A673 (cell line): ENCODE measurements around the gene CLCN4. TPM values are rescaled to one million over a fixed set of nuclear protein-coding genes. Genes with fewer than 3 reads are reported as not detected.

ENCODE experiments used
- BruUV-seq: library from RNA; stranded (reverse); fragments of 400-500 nt; replicated peaks from 2 replicates; lab custom pipeline; 2021; lab: Mats Ljungman, UMichigan
- CTCF ChIA-PET: fragments of 300-600 bp; sonication (Branson Sonifier 250); formaldehyde crosslinking; loops from one replicate; lab custom pipeline; 2022; ENCODE audit warnings: antibody characterized with exemption; lab: Charles Lee
- POLR2A ChIA-PET: fragments of 300-600 bp; sonication (Branson Sonifier 250); formaldehyde crosslinking; loops from one replicate; lab custom pipeline; 2022; ENCODE audit warnings: antibody characterized with exemption; ENCODE audit not compliant: low non-redundant PET; lab: Charles Lee
- DNase-seq: peaks from one replicate; pipeline ENCODE4 v3.0.0-alpha.2; 2015; ENCODE audit warnings: low spot score
- H3K27ac ChIP-seq: fragments of 200-600 bp; sonication (generic); 2 replicates; pipeline ENCODE4 v1.5.1; 2016; ENCODE audit warnings: mixed run types, low read depth, mild to moderate bottlenecking, mixed read lengths, antibody characterized with exemption, low read length; ENCODE audit not compliant: poor library complexity, severe bottlenecking
- H3K27me3 ChIP-seq: fragments of 200-600 bp; sonication (generic); replicated peaks from 2 replicates; pipeline ENCODE4 v1.6.1; 2017; ENCODE audit warnings: mixed run types, low read depth, mild to moderate bottlenecking, mixed read lengths, antibody characterized with exemption, low read length; ENCODE audit not compliant: insufficient read depth, poor library complexity
- H3K36me3 ChIP-seq: fragments of 200-600 bp; sonication (generic); 2 replicates; pipeline ENCODE4 v1.6.1; 2016; ENCODE audit warnings: mixed run types, mild to moderate bottlenecking, mixed read lengths, antibody characterized with exemption, low read length; ENCODE audit not compliant: insufficient read depth, poor library complexity, severe bottlenecking
- H3K4me1 ChIP-seq: fragments of 200-600 bp; sonication (generic); 2 replicates; pipeline ENCODE4 v1.6.1; 2017; ENCODE audit warnings: mixed run types, mild to moderate bottlenecking, mixed read lengths, antibody characterized with exemption, low read length; ENCODE audit not compliant: insufficient read depth, poor library complexity, severe bottlenecking
- H3K4me3 ChIP-seq: fragments of 200-600 bp; sonication (generic); 2 replicates; pipeline ENCODE4 v1.5.1; 2016; ENCODE audit warnings: low read depth, mixed run types, mild to moderate bottlenecking, mixed read lengths, low read length; ENCODE audit not compliant: poor library complexity, severe bottlenecking
- H3K9me3 ChIP-seq: fragments of 200-600 bp; sonication (generic); 2 replicates; pipeline ENCODE4 v1.6.1; 2016; ENCODE audit warnings: mixed run types, low read depth, mild to moderate bottlenecking, mixed read lengths, antibody characterized with exemption, low read length; ENCODE audit not compliant: poor library complexity, severe bottlenecking
- EZH2 ChIP-seq: fragments of 200-600 bp; sonication (generic); IDR thresholded peaks from 2 replicates; pipeline ENCODE4 v1.6.1; 2017; ENCODE audit warnings: borderline replicate concordance, low read depth, mild to moderate bottlenecking, mixed read lengths, antibody characterized with exemption, low read length; ENCODE audit not compliant: poor library complexity, severe bottlenecking
- intact Hi-C: fragments of 100-400 bp; cut with micrococcal nuclease; formaldehyde crosslinking; loops from one replicate; pipeline ENCODE4 v1.10.0; 2022; ENCODE audit not compliant: unreplicated experiment
- total RNA-seq: library from RNA; stranded (reverse); gene quantifications from 2 replicates; pipeline ENCODE4 v1.2.3, GENCODE V29; 2021
- TF ChIP-seq, protein P1 (sequence below): fragments of 300-800, 200-600 bp; sonication (generic); conservative IDR thresholded peaks from 2 replicates; pipeline ENCODE4 v1.5.1; 2017; ENCODE audit warnings: low read depth, mild to moderate bottlenecking, antibody characterized with exemption, low read length, moderate library complexity, mixed read lengths

Gene CLCN4
- total RNA-seq, 1 experiment from 2014 or later, result 1.7 TPM

DNA sequence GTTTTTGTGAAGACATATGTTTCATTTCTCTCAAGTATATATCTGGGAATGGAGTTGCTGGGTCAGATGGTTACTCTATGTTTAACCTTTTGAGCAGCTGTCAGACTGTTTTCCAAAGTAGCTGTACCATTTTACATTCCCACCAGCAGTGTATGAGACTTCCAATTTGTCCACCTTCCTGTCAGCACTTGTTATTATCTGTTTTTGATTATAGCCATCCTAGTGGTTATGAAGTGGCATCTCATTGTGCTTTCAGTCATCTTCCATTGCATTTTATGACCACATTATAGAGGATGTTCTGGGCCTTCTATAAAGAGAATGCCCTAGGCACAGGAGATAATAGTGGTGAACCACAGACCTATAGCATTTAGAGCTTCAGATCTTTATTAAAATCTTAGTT lies 39.2 kb downstream of the CLCN4 start:
- intact Hi-C loops, result no loop called here
- no peak for DNase-seq
- Histone ChIP-seq H3K4me3 (no peak overlapping the region), H3K9me3 (no peaks in the 10 kb centered on the region), H3K36me3 (no peaks in the 10 kb centered on the region), H3K27me3 (no peaks in the 10 kb centered on the region), H3K27ac (no peak overlapping the region), H3K4me1 (no peaks in the 10 kb centered on the region)
- no TSS peak for BruUV-seq
- ChIA-PET POLR2A (no interaction called here), CTCF (no interaction called here)
- TF ChIP-seq, protein P1, sequence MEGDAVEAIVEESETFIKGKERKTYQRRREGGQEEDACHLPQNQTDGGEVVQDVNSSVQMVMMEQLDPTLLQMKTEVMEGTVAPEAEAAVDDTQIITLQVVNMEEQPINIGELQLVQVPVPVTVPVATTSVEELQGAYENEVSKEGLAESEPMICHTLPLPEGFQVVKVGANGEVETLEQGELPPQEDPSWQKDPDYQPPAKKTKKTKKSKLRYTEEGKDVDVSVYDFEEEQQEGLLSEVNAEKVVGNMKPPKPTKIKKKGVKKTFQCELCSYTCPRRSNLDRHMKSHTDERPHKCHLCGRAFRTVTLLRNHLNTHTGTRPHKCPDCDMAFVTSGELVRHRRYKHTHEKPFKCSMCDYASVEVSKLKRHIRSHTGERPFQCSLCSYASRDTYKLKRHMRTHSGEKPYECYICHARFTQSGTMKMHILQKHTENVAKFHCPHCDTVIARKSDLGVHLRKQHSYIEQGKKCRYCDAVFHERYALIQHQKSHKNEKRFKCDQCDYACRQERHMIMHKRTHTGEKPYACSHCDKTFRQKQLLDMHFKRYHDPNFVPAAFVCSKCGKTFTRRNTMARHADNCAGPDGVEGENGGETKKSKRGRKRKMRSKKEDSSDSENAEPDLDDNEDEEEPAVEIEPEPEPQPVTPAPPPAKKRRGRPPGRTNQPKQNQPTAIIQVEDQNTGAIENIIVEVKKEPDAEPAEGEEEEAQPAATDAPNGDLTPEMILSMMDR, result no peak
- no peak for TF ChIP-seq EZH2

DNA sequence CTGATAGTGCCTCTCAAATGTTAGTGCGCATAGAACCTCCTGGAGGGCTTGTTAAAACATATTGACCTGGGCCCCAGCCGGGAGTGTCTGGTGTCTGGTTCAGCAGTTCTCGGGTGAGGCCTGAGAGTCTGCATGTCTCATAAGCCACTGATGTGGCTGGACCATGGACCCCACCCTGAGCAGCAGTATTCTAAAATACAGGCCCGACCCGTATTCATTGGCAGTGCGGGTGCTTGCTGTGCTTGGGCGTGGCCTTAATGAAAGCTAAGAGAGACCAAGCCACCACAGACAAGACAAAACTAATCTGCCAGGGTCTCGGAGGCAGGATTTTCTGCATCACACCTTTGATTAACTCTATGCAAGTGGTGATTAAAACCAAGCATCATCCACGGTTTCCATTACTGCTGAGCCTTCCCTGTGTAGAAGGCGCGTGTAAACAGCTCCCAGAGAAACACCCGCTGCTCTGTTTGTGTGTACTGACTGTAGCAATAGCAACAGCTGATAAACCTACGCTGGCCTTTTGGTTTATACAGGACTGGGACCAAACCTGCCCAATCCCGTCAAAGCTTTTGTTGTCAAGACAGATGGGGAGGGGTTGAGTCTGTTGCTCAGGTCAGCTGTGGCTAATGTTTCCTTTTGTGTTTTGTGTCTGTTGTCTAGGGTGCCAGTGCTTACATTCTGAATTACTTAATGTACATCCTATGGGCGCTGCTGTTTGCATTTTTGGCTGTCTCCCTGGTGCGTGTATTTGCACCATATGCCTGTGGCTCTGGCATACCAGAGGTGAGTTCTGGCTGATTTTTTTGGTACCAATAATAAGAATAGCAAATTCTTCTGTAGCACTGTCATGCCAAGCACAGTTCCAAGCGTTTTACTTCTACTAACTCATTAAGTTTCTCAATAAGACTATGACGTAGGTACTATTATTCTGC lies 40.8 kb downstream of the CLCN4 start:
- Histone ChIP-seq H3K36me3 (no peaks in the 10 kb centered on the region), H3K27ac (no peak overlapping the region), H3K4me3 (no peak overlapping the region), H3K9me3 (no peaks in the 10 kb centered on the region), H3K4me1 (no peaks in the 10 kb centered on the region), H3K27me3 (no peaks in the 10 kb centered on the region)
- CTCF ChIA-PET, result no interaction called here
- no peak for DNase-seq
- BruUV-seq, result no TSS peak
- no peak for TF ChIP-seq EZH2
- TF ChIP-seq, protein P1, result no peak
- intact Hi-C loops, result no loop called here
- POLR2A ChIA-PET, result no interaction called here

DNA sequence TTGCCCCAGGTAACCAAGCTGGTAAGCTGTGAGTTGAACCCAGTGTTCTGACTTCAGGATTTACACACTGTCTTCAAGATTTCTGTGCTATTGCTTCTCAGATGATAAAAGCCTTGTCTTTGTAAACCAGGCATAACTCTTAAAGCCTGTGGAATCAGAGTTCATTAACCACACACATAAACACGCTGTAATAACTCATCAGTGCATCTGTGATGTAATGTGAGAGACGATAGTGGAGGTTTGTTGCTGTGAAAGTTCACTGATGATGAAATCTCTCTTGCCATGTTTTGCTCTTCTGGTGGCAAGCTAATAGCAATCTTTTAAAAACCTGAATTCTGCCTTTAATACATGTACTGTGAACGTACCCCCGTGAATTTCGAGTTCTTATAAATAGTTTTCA lies 41.5 kb downstream of the CLCN4 start:
- Histone ChIP-seq H3K4me3 (no peak overlapping the region), H3K27me3 (no peaks in the 10 kb centered on the region), H3K27ac (no peak overlapping the region), H3K4me1 (no peaks in the 10 kb centered on the region), H3K36me3 (no peaks in the 10 kb centered on the region), H3K9me3 (no peaks in the 10 kb centered on the region)
- ChIA-PET POLR2A (no interaction called here), CTCF (interaction anchor here (0.8 kb wide), 1 partner anchor 938 kb away, joined by 4 read pairs; no protein-coding TSS in a partner anchor)
- no peak for DNase-seq
- no TSS peak for BruUV-seq
- intact Hi-C loops, result no loop called here
- no peak for TF ChIP-seq EZH2
- TF ChIP-seq, protein P1, result no peak
